Thyroid gland (tissue), 4 donors: ENCODE measurements around the gene ORC3. TPM values are rescaled to one million over a fixed set of nuclear protein-coding genes. Genes with fewer than 3 reads are reported as not detected.
A peak's percentile ranks its signal among the peaks of the same experiment; 100 is the strongest.
"Not testable (repeated sequence)": the region's sequence is repeated elsewhere in the genome, so short reads cannot be mapped to it uniquely, and the experiment has no call there.

ENCODE experiments used
- DNase-seq, 2 donors: peaks; one replicate each; pipeline ENCODE4 v3.0.0-alpha.2; 2019
- H3K27ac ChIP-seq, 3 donors: fragments of 200-600 bp; sonication (generic); 1 replicate in 2 of 3; 2 replicates in 1 of 3; pipeline ENCODE4 v1.5.1; 2016 to 2019; ENCODE audit warnings: mild to moderate bottlenecking in 1 of 3, moderate library complexity in 1 of 3
- H3K27me3 ChIP-seq: fragments of 200-600 bp; sonication (generic); one replicate; pipeline ENCODE4 v1.5.1; 2019
- H3K36me3 ChIP-seq, 2 donors: fragments of 200-600 bp; sonication (generic); one replicate each; pipeline ENCODE4 v1.5.1; 2016 to 2019
- H3K4me1 ChIP-seq, 2 donors: fragments of 200-600 bp; sonication (generic); one replicate each; pipeline ENCODE4 v1.5.1; 2017 to 2019
- H3K4me3 ChIP-seq, 3 donors: fragments of 200-600 bp; sonication (generic); replicated peaks in 1 of 3; 1 replicate in 2 of 3; 2 replicates in 1 of 3; pipeline ENCODE4 v1.5.1; 2016; ENCODE audit warnings: mild to moderate bottlenecking in 1 of 3
- H3K9me3 ChIP-seq: fragments of 200-600 bp; sonication (generic); one replicate; pipeline ENCODE4 v1.5.1; 2017
- CTCF ChIP-seq, 6 experiments: fragments of 200-600 bp in 3 of 6; fragments of 450-650 bp in 3 of 6; sonication (generic) in 3 of 6; IDR thresholded peaks; one replicate each; pipeline ENCODE4 v1.5.1; 2016 to 2019; ENCODE audit warnings: antibody characterized with exemption in 6 of 6, mild to moderate bottlenecking in 2 of 6, inconsistent platforms in 1 of 6, moderate library complexity in 1 of 6
- POLR2A ChIP-seq, 2 donors: fragments of 450-650 bp; IDR thresholded peaks; one replicate each; pipeline ENCODE4 v1.6.1; 2017; ENCODE audit warnings: antibody characterized with exemption in 2 of 2, mild to moderate bottlenecking in 2 of 2, moderate library complexity in 1 of 2
- WGBS, 2 donors: methylation state at CpG; one replicate each; pipeline ENCODE4 v1.1.5; 2017; 5-methylcytosine and 5-hydroxymethylcytosine counted together
- intact Hi-C: fragments of 100-400 bp; cut with DNase I; formaldehyde crosslinking; loops from one replicate; pipeline ENCODE4 v1.15.1; 2023
- total RNA-seq, 4 donors: library from RNA; depleted of rRNA; stranded (reverse); fragments of >200 nt; gene quantifications; one replicate each; pipeline ENCODE4 v1.2.3, GENCODE V29; 2016

Gene ORC3
- total RNA-seq, 4 donors from 2014 or later = 18.3 to 33.6 (median 23.7) TPM

- Histone ChIP-seq H3K4me3 (no peak overlapping the region), H3K27me3 (no peaks in the 10 kb centered on the region), H3K36me3 (peaks cover 8 to 9% of the 10 kb centered on the region in 2 donors), H3K27ac (peak overlapping the region in 1 of 3 donors; percentile 32), H3K9me3 (no peaks in the 10 kb centered on the region), H3K4me1 (peaks cover 14 to 21% of the 10 kb centered on the region in 2 donors)
- intact Hi-C loops = no loop called here
- TF ChIP-seq CTCF (IDR thresholded peaks at IDR 0.05) = no peak
- no peak for TF ChIP-seq POLR2A (IDR thresholded peaks at IDR 0.05)
- no peak for DNase-seq
Observed at GRCh38 chr6:87674290-87674689, 84.4 kb downstream of the ORC3 start.

GRCh38 chr6:87675004-87675681, 85.2 kb downstream of the ORC3 start:
- Histone ChIP-seq H3K9me3 (no peaks in the 10 kb centered on the region), H3K4me1 (peaks cover 14 to 21% of the 10 kb centered on the region in 2 donors), H3K36me3 (peaks cover 8 to 9% of the 10 kb centered on the region in 2 donors), H3K4me3 (no peak overlapping the region), H3K27ac (peak overlapping the region; percentile 13 to 32 (median 28)), H3K27me3 (no peaks in the 10 kb centered on the region)
- no peak for TF ChIP-seq CTCF (IDR thresholded peaks at IDR 0.05)
- intact Hi-C loops = no loop called here
- 62 to 64% methylated on average over 4 of the region's 4 CpGs for WGBS, 2 donors
- DNase-seq = no peak

GRCh38 chr6:87682310-87682709, 92.4 kb downstream of the ORC3 start:
- Histone ChIP-seq H3K9me3 (no peaks in the 10 kb centered on the region), H3K27me3 (no peaks in the 10 kb centered on the region), H3K36me3 (peaks cover 5 to 9% of the 10 kb centered on the region in 2 donors), H3K27ac (no peak overlapping the region), H3K4me3 (no peak overlapping the region), H3K4me1 (peaks cover 11 to 12% of the 10 kb centered on the region in 2 donors)
- no peak for TF ChIP-seq CTCF (IDR thresholded peaks at IDR 0.05)
- no peak for TF ChIP-seq POLR2A (IDR thresholded peaks at IDR 0.05)
- no peak for DNase-seq
- intact Hi-C loops = no loop called here

- H3K27me3 ChIP-seq = no peaks in the 10 kb centered on the region
- H3K27ac ChIP-seq = no peak overlapping the region
- no peaks in the 10 kb centered on the region for H3K9me3 ChIP-seq
- no peaks in the 10 kb centered on the region for H3K36me3 ChIP-seq
- TF ChIP-seq CTCF (IDR thresholded peaks at IDR 0.05) (no peak), POLR2A (IDR thresholded peaks at IDR 0.05) (no peak)
- H3K4me3 ChIP-seq = no peak overlapping the region
- DNase-seq = no peak
- H3K4me1 ChIP-seq = peaks cover 16 to 17% of the 10 kb centered on the region in 2 donors
- intact Hi-C loops = no loop called here
- 77 to 86% methylated on average over 3 of the region's 3 CpGs for WGBS, 2 donors
Observed at GRCh38 chr6:87683890-87684289, 94.0 kb downstream of the ORC3 start.

GRCh38 chr6:87684895-87685654, 95.1 kb downstream of the ORC3 start:
- intact Hi-C loops = no loop called here
- WGBS, 2 donors = 96 to 97% methylated on average over 1 of the region's 1 CpG
- peaks cover 16 to 17% of the 10 kb centered on the region in 2 donors for H3K4me1 ChIP-seq
- no peaks in the 10 kb centered on the region for H3K27me3 ChIP-seq
- no peaks in the 10 kb centered on the region for H3K9me3 ChIP-seq
- TF ChIP-seq CTCF (IDR thresholded peaks at IDR 0.05) (no peak), POLR2A (IDR thresholded peaks at IDR 0.05) (no peak)
- no peak overlapping the region for H3K27ac ChIP-seq
- no peak for DNase-seq
- H3K36me3 ChIP-seq = no peaks in the 10 kb centered on the region
- H3K4me3 ChIP-seq = no peak overlapping the region

GRCh38 chr6:87686636-87687205, 96.8 kb downstream of the ORC3 start:
- H3K27me3 ChIP-seq, H3K9me3 ChIP-seq, intact Hi-C loops, H3K36me3 ChIP-seq, H3K27ac ChIP-seq, H3K4me3 ChIP-seq: not testable (repeated sequence)
- DNase-seq = peak; percentile 23 to 49
- H3K4me1 ChIP-seq = peaks cover 17 to 20% of the 10 kb centered on the region in 2 donors
- WGBS, 2 donors = 75 to 79% methylated on average over 11 of the region's 11 CpGs
